PC-9 (cell line): ENCODE data around the gene SHISA6. TPM values are rescaled to one million over a fixed set of nuclear protein-coding genes. Genes with fewer than 3 reads are reported as not detected.

Experiments used
- BruUV-seq: library from RNA; stranded (reverse); fragments of 400-500 nt; replicated peaks from 2 replicates; lab custom pipeline; 2021; lab: Mats Ljungman, UMichigan
- CTCF ChIA-PET: fragments of 300-600 bp; sonication (Branson Sonifier 250); formaldehyde crosslinking; loops from one replicate; lab custom pipeline; 2022; ENCODE audit warnings: antibody characterized with exemption; lab: Charles Lee
- POLR2A ChIA-PET: fragments of 300-600 bp; sonication (Branson Sonifier 250); formaldehyde crosslinking; loops from one replicate; lab custom pipeline; 2022; ENCODE audit warnings: antibody characterized with exemption; ENCODE audit not compliant: unreplicated experiment; lab: Charles Lee
- DNase-seq, 2 experiments: peaks; one replicate each; pipeline versions ENCODE4 v3.0.0 to v3.0.0-alpha.2; 2015 to 2022; ENCODE audit warnings: mixed read lengths in 1 of 2
- H2AFZ ChIP-seq: fragments of 200-600 bp; sonication (generic); 2 replicates; pipeline ENCODE4 v1.8.1; 2017; ENCODE audit warnings: antibody characterized with exemption
- H3F3A ChIP-seq: fragments of 200-600 bp; sonication (generic); 2 replicates; pipeline ENCODE4 v1.8.1; 2017; ENCODE audit warnings: antibody characterized with exemption, mild to moderate bottlenecking, low read depth; ENCODE audit not compliant: insufficient read depth
- H3K27ac ChIP-seq: fragments of 200-600 bp; sonication (generic); 2 replicates; pipeline ENCODE4 v1.6.1; 2016; ENCODE audit warnings: mixed run types
- H3K27me3 ChIP-seq: fragments of 200-600 bp; sonication (generic); 2 replicates; pipeline ENCODE4 v1.6.1; 2016; ENCODE audit warnings: low read depth, mixed run types; ENCODE audit not compliant: insufficient read depth
- H3K36me3 ChIP-seq: fragments of 200-600 bp; sonication (generic); 2 replicates; pipeline ENCODE4 v1.6.1; 2016; ENCODE audit warnings: low read depth, mixed run types
- H3K4me1 ChIP-seq: fragments of 200-600 bp; sonication (generic); replicated peaks from 2 replicates; pipeline ENCODE4 v1.6.1; 2016; ENCODE audit warnings: mixed run types; ENCODE audit not compliant: insufficient read depth
- H3K4me2 ChIP-seq: fragments of 200-600 bp; sonication (generic); 2 replicates; pipeline ENCODE4 v1.6.1; 2017; ENCODE audit warnings: mixed run types
- H3K4me3 ChIP-seq: fragments of 200-600 bp; sonication (generic); 2 replicates; pipeline ENCODE4 v1.6.1; 2016; ENCODE audit warnings: mixed run types
- H3K79me2 ChIP-seq: fragments of 200-600 bp; sonication (generic); 2 replicates; pipeline ENCODE4 v1.6.1; 2017; ENCODE audit warnings: low read depth, mixed run types
- H3K9me2 ChIP-seq: fragments of 200-600 bp; sonication (generic); 2 replicates; pipeline ENCODE4 v1.8.1; 2017; ENCODE audit warnings: mild to moderate bottlenecking; ENCODE audit not compliant: insufficient read depth
- H3K9me3 ChIP-seq: fragments of 200-600 bp; sonication (generic); 2 replicates; pipeline ENCODE4 v1.8.1; 2016; ENCODE audit warnings: low read depth; ENCODE audit not compliant: insufficient read depth
- H4K20me1 ChIP-seq: fragments of 200-600 bp; sonication (generic); 2 replicates; pipeline ENCODE4 v1.8.1; 2017; ENCODE audit not compliant: insufficient read depth
- EZH2 ChIP-seq: fragments of 200-600 bp; sonication (generic); IDR thresholded peaks from 2 replicates; pipeline ENCODE4 v1.8.0; 2017; ENCODE audit warnings: antibody characterized with exemption, low read depth
- intact Hi-C: fragments of 100-400 bp; cut with micrococcal nuclease; formaldehyde crosslinking; loops from one replicate; pipeline ENCODE4 v1.10.0; 2022; ENCODE audit not compliant: unreplicated experiment
- total RNA-seq: library from RNA; stranded (reverse); gene quantifications from 2 replicates; pipeline ENCODE4 v1.2.3, GENCODE V29; 2021
- TF ChIP-seq, protein P1 (sequence below): fragments of 200-600 bp; sonication (generic); conservative IDR thresholded peaks from 2 replicates; pipeline ENCODE4 v1.6.1; 2017; ENCODE audit warnings: mixed run types, antibody characterized with exemption, mild to moderate bottlenecking, moderate library complexity

SHISA6 gene
- total RNA-seq, 1 experiment from 2014 or later, result not detected

DNA sequence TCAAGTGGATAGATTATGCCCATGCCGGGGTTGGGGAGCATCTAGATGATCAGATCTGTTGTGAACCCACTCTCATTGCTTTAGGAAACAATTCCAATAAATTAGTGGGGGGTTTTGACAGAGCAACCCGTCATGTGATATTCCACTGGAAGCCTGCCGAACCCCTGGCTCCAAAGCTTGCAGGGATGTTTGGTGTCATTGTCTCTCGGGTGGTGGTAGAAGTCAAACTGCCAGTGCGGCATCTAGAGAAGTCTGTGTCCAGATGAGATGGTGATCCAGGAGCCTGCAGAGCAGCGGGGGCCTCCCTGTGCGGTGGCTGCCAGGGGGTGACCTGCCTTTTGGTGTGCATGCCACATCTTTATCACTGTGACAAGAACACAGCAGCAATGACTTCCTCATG lies 91.7 kb downstream of the SHISA6 start:
- BruUV-seq, result no TSS peak
- CTCF ChIA-PET, result no interaction called here
- H2AFZ ChIP-seq, result no peak overlapping the region

DNA sequence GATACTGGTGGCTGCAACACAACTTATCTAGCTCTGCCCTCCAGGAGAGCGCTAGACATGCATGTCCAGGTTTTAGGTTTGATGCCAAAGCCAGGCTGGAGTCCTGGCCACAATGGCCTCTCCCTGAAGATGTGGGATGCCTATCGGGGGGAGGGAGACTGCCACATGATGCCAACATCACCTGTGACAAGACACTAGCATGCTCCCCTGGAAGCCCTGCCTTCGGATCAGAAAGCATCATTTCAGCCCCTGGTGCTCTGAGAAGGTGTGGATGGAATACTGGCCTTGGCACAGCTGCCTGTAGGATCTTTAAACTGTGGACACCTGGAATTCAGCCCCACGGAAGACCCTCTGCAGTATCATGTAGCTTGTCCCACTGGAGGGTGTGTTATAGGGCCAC lies 93.5 kb downstream of the SHISA6 start:
- Histone ChIP-seq H3K36me3 (no peaks in the 10 kb centered on the region), H2AFZ (no peak overlapping the region), H3K4me1 (no peaks in the 10 kb centered on the region), H3K79me2 (no peaks in the 10 kb centered on the region), H3K4me2 (no peak overlapping the region), H3K4me3 (no peak overlapping the region), H3K27ac (no peak overlapping the region), H3K9me2 (no peaks in the 10 kb centered on the region), H3K9me3 (no peaks in the 10 kb centered on the region), H3K27me3 (peaks cover 12% of the 10 kb centered on the region; the same call in 1 of the 2 replicates), H4K20me1 (no peaks in the 10 kb centered on the region), H3F3A (no peaks in the 10 kb centered on the region)
- intact Hi-C loops, result no loop called here
- TF ChIP-seq EZH2, result no peak
- TF ChIP-seq, protein P1, sequence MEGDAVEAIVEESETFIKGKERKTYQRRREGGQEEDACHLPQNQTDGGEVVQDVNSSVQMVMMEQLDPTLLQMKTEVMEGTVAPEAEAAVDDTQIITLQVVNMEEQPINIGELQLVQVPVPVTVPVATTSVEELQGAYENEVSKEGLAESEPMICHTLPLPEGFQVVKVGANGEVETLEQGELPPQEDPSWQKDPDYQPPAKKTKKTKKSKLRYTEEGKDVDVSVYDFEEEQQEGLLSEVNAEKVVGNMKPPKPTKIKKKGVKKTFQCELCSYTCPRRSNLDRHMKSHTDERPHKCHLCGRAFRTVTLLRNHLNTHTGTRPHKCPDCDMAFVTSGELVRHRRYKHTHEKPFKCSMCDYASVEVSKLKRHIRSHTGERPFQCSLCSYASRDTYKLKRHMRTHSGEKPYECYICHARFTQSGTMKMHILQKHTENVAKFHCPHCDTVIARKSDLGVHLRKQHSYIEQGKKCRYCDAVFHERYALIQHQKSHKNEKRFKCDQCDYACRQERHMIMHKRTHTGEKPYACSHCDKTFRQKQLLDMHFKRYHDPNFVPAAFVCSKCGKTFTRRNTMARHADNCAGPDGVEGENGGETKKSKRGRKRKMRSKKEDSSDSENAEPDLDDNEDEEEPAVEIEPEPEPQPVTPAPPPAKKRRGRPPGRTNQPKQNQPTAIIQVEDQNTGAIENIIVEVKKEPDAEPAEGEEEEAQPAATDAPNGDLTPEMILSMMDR, result no peak
- CTCF ChIA-PET, result no interaction called here
- POLR2A ChIA-PET, result no interaction called here
- DNase-seq, result no peak
- no TSS peak for BruUV-seq

More for the DNA sequence above, 91.7 kb downstream of the SHISA6 start:
- Histone ChIP-seq H3K27me3 (peaks cover 12% of the 10 kb centered on the region; the same call in 1 of the 2 replicates), H3K27ac (no peak overlapping the region), H3K9me3 (no peaks in the 10 kb centered on the region), H3K4me3 (no peak overlapping the region), H3K79me2 (no peaks in the 10 kb centered on the region), H3K36me3 (no peaks in the 10 kb centered on the region), H3F3A (no peaks in the 10 kb centered on the region), H3K4me1 (no peaks in the 10 kb centered on the region), H4K20me1 (no peaks in the 10 kb centered on the region), H3K4me2 (no peak overlapping the region), H3K9me2 (no peaks in the 10 kb centered on the region)
- POLR2A ChIA-PET, result no interaction called here
- intact Hi-C loops, result no loop called here
- no peak for DNase-seq
- TF ChIP-seq, protein P1, result no peak
- no peak for TF ChIP-seq EZH2

- no peaks in the 10 kb centered on the region for H4K20me1 ChIP-seq
- no peaks in the 10 kb centered on the region for H3K36me3 ChIP-seq
- POLR2A ChIA-PET, result no interaction called here
- no peaks in the 10 kb centered on the region for H3K9me2 ChIP-seq
- TF ChIP-seq EZH2, result no peak
- TF ChIP-seq, protein P1, result no peak
- 0 out of 2 replicates have a peak, but pooled peaks cover 8% of the 10 kb centered on the region for H3K27me3 ChIP-seq
- no peaks in the 10 kb centered on the region for H3K4me1 ChIP-seq
- H3K4me2 ChIP-seq, result no peak overlapping the region
- H3K9me3 ChIP-seq, result no peaks in the 10 kb centered on the region
- no peak overlapping the region for H3K27ac ChIP-seq
- intact Hi-C loops, result no loop called here
- H3F3A ChIP-seq, result no peaks in the 10 kb centered on the region
- no TSS peak for BruUV-seq
- CTCF ChIA-PET, result no interaction called here
- no peak overlapping the region for H3K4me3 ChIP-seq
- no peaks in the 10 kb centered on the region for H3K79me2 ChIP-seq
- DNase-seq, result no peak
- no peak overlapping the region for H2AFZ ChIP-seq
Measured at GRCh38 chr17:11336290-11336689, 95.3 kb downstream of the SHISA6 start.
